Activated naive CD4-positive, alpha-beta T cell treated with anti-CD3 and anti-CD28 coated beads, Interleukin-2, amount 10 ng/mL, durations not matched to agents 7 days and 5 days (primary cell): ENCODE results near the gene DDB1.

Source experiments
- CTCF ChIA-PET: fragments of 350-600 bp; sonication (Branson Sonifier 250); formaldehyde crosslinking; loops from one replicate; lab custom pipeline; 2021; ENCODE audit warnings: antibody characterized with exemption; lab: Charles Lee
- DNase-seq: peaks from one replicate; pipeline ENCODE4 v3.0.0-alpha.2; 2020
- H3K27ac Mint-ChIP-seq: one replicate; pipeline ENCODE4 v1.8.0; 2021; ENCODE audit warnings: mild to moderate bottlenecking, moderate library complexity, mixed read lengths
- H3K27me3 Mint-ChIP-seq: one replicate; pipeline ENCODE4 v1.8.0; 2021; ENCODE audit warnings: mild to moderate bottlenecking, mixed read lengths
- H3K36me3 Mint-ChIP-seq: one replicate; pipeline ENCODE4 v1.8.0; 2021; ENCODE audit warnings: mixed read lengths
- H3K4me1 Mint-ChIP-seq: one replicate; pipeline ENCODE4 v1.8.0; 2021; ENCODE audit warnings: mixed read lengths
- H3K4me3 Mint-ChIP-seq: one replicate; pipeline ENCODE4 v1.8.0; 2021; ENCODE audit warnings: mild to moderate bottlenecking, moderate library complexity, mixed read lengths
- H3K9me3 Mint-ChIP-seq: one replicate; pipeline ENCODE4 v1.8.0; 2021; ENCODE audit warnings: mixed read lengths

DDB1 gene

GRCh38 chr11:61332797-61333549 lies at the start of gene DDB1, which contains the start of gene TKFC:
TSS of gene DDB1 (minus strand) at chr11:61333105. CDS start at chr11:61332968, 137 bp downstream.
TSS of gene TKFC (plus strand) at chr11:61333228. CDS start at chr11:61334729, 1,501 bp downstream.
- H3K4me3 Mint-ChIP-seq = peak within 1 kb of the TSS; percentile 93
- H3K27ac Mint-ChIP-seq = peak within 1 kb of the TSS; percentile 97
- peaks cover 32% of the 10 kb centered on the region for H3K36me3 Mint-ChIP-seq
- CTCF ChIA-PET = interaction anchor here (1.1 to 9.9 kb wide), 6 partner anchors 29 to 103 kb away, joined by 3 to 309 read pairs (median 8); partner anchors contain the start of genes CPSF7, CYB561A3, TMEM138 and TMEM216
- peaks cover 72% of the 10 kb centered on the region for H3K4me1 Mint-ChIP-seq
- DNase-seq = peak; percentile 98
- H3K27me3 Mint-ChIP-seq = no peaks in the 10 kb centered on the region
- H3K9me3 Mint-ChIP-seq = no peaks in the 10 kb centered on the region

- DNase-seq = no peak
- Mint-ChIP-seq H3K4me3 (no peak overlapping the region), H3K27me3 (no peaks in the 10 kb centered on the region), H3K27ac (no peak overlapping the region), H3K9me3 (no peaks in the 10 kb centered on the region), H3K36me3 (peaks cover 5% of the 10 kb centered on the region), H3K4me1 (peaks cover 6% of the 10 kb centered on the region)
- CTCF ChIA-PET = interaction anchor here (9.6 kb wide), 1 partner anchor 43 kb away, joined by 309 read pairs; the partner anchor contains the start of genes DDB1 and TKFC
Measured at GRCh38 chr11:61380884-61381283, 48.0 kb upstream of the DDB1 start.

GRCh38 chr11:61378713-61379313 lies 45.9 kb upstream of the DDB1 start:
- no peaks in the 10 kb centered on the region for H3K27me3 Mint-ChIP-seq
- H3K4me1 Mint-ChIP-seq = no peaks in the 10 kb centered on the region
- no peak overlapping the region for H3K27ac Mint-ChIP-seq
- DNase-seq = no peak
- H3K36me3 Mint-ChIP-seq = peaks cover 12% of the 10 kb centered on the region
- CTCF ChIA-PET = no interaction called here
- peaks cover 2% of the 10 kb centered on the region for H3K9me3 Mint-ChIP-seq
- H3K4me3 Mint-ChIP-seq = no peak overlapping the region

- CTCF ChIA-PET = no interaction called here
- Mint-ChIP-seq H3K4me3 (no peak overlapping the region), H3K4me1 (no peaks in the 10 kb centered on the region), H3K9me3 (peaks cover 4% of the 10 kb centered on the region), H3K36me3 (peaks cover 15% of the 10 kb centered on the region), H3K27me3 (no peaks in the 10 kb centered on the region), H3K27ac (no peak overlapping the region)
- no peak for DNase-seq
Measured at GRCh38 chr11:61377461-61378160, 44.7 kb upstream of the DDB1 start.

- no peak overlapping the region for H3K27ac Mint-ChIP-seq
- CTCF ChIA-PET = interaction anchor here (2.4 kb wide), 1 partner anchor 9 kb away, joined by 17 read pairs; no protein-coding TSS in a partner anchor
- peaks cover 4% of the 10 kb centered on the region for H3K9me3 Mint-ChIP-seq
- no peak for DNase-seq
- H3K4me1 Mint-ChIP-seq = no peaks in the 10 kb centered on the region
- no peak overlapping the region for H3K4me3 Mint-ChIP-seq
- H3K36me3 Mint-ChIP-seq = peaks cover 24% of the 10 kb centered on the region
- H3K27me3 Mint-ChIP-seq = no peaks in the 10 kb centered on the region
Measured at GRCh38 chr11:61375761-61376108, 42.8 kb upstream of the DDB1 start.

- peaks cover 45% of the 10 kb centered on the region for H3K36me3 Mint-ChIP-seq
- no peaks in the 10 kb centered on the region for H3K27me3 Mint-ChIP-seq
Measured at GRCh38 chr11:61372659-61373420, 39.9 kb upstream of the DDB1 start.

GRCh38 chr11:61370349-61371005 lies 37.6 kb upstream of the DDB1 start:
- Mint-ChIP-seq H3K4me3 (no peak overlapping the region), H3K4me1 (peaks cover 7% of the 10 kb centered on the region), H3K9me3 (peaks cover 4% of the 10 kb centered on the region), H3K36me3 (peaks cover 57% of the 10 kb centered on the region), H3K27ac (no peak overlapping the region), H3K27me3 (no peaks in the 10 kb centered on the region)
- CTCF ChIA-PET = interaction anchor here (2.9 to 7.4 kb wide), 2 partner anchors 15 to 34 kb away, joined by 10 to 46 read pairs; no protein-coding TSS in a partner anchor
- no peak for DNase-seq

More at GRCh38 chr11:61372659-61373420, 39.9 kb upstream of the DDB1 start:
- Mint-ChIP-seq H3K4me3 (no peak overlapping the region), H3K27ac (peak overlapping the region; percentile 24), H3K9me3 (peaks cover 4% of the 10 kb centered on the region), H3K4me1 (peaks cover 7% of the 10 kb centered on the region)
- CTCF ChIA-PET = interaction anchor here (0.7 to 1.3 kb wide), 2 partner anchors 12 to 37 kb away, joined by 3 read pairs; no protein-coding TSS in a partner anchor
- no peak for DNase-seq

- Mint-ChIP-seq H3K4me1 (peaks cover 7% of the 10 kb centered on the region), H3K27me3 (no peaks in the 10 kb centered on the region), H3K4me3 (no peak overlapping the region), H3K36me3 (peaks cover 54% of the 10 kb centered on the region), H3K27ac (no peak overlapping the region), H3K9me3 (peaks cover 2% of the 10 kb centered on the region)
- CTCF ChIA-PET = interaction anchor here (2.9 to 7.4 kb wide), 2 partner anchors 15 to 33 kb away, joined by 10 to 46 read pairs; no protein-coding TSS in a partner anchor
- DNase-seq = no peak
Measured at GRCh38 chr11:61369372-61370348, 36.8 kb upstream of the DDB1 start.

- peaks cover 56% of the 10 kb centered on the region for H3K36me3 Mint-ChIP-seq
- peaks cover 2% of the 10 kb centered on the region for H3K9me3 Mint-ChIP-seq
- H3K27ac Mint-ChIP-seq = no peak overlapping the region
- DNase-seq = no peak
- H3K27me3 Mint-ChIP-seq = no peaks in the 10 kb centered on the region
- H3K4me3 Mint-ChIP-seq = no peak overlapping the region
- CTCF ChIA-PET = interaction anchor here (2.9 to 7.4 kb wide), 2 partner anchors 16 to 32 kb away, joined by 10 to 46 read pairs; no protein-coding TSS in a partner anchor
- H3K4me1 Mint-ChIP-seq = peaks cover 12% of the 10 kb centered on the region
Measured at GRCh38 chr11:61368646-61369045, 35.7 kb upstream of the DDB1 start.

GRCh38 chr11:61367406-61367805 lies 34.5 kb upstream of the DDB1 start:
- H3K4me1 Mint-ChIP-seq = peaks cover 24% of the 10 kb centered on the region
- CTCF ChIA-PET = interaction anchor here (1.0 to 7.4 kb wide), 3 partner anchors 11 to 31 kb away, joined by 3 to 46 read pairs (median 18); no protein-coding TSS in a partner anchor
- peaks cover 58% of the 10 kb centered on the region for H3K36me3 Mint-ChIP-seq
- H3K27ac Mint-ChIP-seq = no peak overlapping the region
- H3K27me3 Mint-ChIP-seq = no peaks in the 10 kb centered on the region
- no peak for DNase-seq
- H3K4me3 Mint-ChIP-seq = no peak overlapping the region
- no peaks in the 10 kb centered on the region for H3K9me3 Mint-ChIP-seq

GRCh38 chr11:61364012-61364675 lies 31.2 kb upstream of the DDB1 start:
- H3K27me3 Mint-ChIP-seq = no peaks in the 10 kb centered on the region
- H3K4me3 Mint-ChIP-seq = peak overlapping the region; percentile 100
- H3K36me3 Mint-ChIP-seq = peaks cover 39% of the 10 kb centered on the region
- H3K9me3 Mint-ChIP-seq = no peaks in the 10 kb centered on the region
- H3K27ac Mint-ChIP-seq = no peak overlapping the region
- DNase-seq = no peak
- peaks cover 39% of the 10 kb centered on the region for H3K4me1 Mint-ChIP-seq
- CTCF ChIA-PET = interaction anchor here (0.6 to 6.1 kb wide), 6 partner anchors 20 to 321 kb away, joined by 3 to 48 read pairs (median 11); no protein-coding TSS in a partner anchor
